ENCODE measurements around the gene UNC13B.

DNA sequence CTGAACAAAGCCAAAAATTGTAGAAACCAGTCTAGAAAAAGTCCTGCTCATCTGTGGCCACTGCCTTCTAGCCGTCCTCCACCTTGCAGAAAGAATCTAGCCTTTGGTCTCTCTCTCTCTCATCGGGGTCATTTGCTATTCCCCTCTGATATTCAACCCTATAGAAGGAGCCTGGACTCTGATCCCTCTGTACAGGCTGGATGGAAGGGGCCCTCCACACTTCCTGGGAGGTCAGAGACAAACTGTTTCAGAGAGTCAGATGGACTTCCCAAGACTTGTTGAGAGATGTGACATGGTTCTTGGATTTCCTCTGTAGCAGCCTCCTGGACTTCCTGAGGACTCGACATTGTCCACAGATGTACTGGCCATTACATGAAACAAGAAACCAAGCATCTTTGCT is 243.1 kb downstream of the UNC13B start:
- TF ChIP-seq ZNF614 (CRISPR knock-in tag; IDR thresholded peaks at IDR 0.05; ENCODE audit: borderline replicate concordance): no peak
- TF ChIP-seq JUN (CRISPR knock-in tag; IDR thresholded peaks at IDR 0.05): no peak
- TF ChIP-seq, protein P1, sequence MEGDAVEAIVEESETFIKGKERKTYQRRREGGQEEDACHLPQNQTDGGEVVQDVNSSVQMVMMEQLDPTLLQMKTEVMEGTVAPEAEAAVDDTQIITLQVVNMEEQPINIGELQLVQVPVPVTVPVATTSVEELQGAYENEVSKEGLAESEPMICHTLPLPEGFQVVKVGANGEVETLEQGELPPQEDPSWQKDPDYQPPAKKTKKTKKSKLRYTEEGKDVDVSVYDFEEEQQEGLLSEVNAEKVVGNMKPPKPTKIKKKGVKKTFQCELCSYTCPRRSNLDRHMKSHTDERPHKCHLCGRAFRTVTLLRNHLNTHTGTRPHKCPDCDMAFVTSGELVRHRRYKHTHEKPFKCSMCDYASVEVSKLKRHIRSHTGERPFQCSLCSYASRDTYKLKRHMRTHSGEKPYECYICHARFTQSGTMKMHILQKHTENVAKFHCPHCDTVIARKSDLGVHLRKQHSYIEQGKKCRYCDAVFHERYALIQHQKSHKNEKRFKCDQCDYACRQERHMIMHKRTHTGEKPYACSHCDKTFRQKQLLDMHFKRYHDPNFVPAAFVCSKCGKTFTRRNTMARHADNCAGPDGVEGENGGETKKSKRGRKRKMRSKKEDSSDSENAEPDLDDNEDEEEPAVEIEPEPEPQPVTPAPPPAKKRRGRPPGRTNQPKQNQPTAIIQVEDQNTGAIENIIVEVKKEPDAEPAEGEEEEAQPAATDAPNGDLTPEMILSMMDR (CRISPR knock-in tag; IDR thresholded peaks at IDR 0.05): no peak
- TF ChIP-seq MIER2 (CRISPR knock-in tag; IDR thresholded peaks at IDR 0.05): no peak
